Liver (tissue), 3 donors: ENCODE results near the gene PAPPA.

Experiments
- ATF3 ChIP-seq: IDR thresholded peaks from 2 replicates; pipeline ENCODE4 v1.6.1; 2016; ENCODE audit warnings: antibody characterized with exemption
- CTCF ChIP-seq: fragments of 150-350 bp; IDR thresholded peaks from 2 replicates; pipeline ENCODE4 v1.5.1; 2017; ENCODE audit warnings: improper control_type of control experiment, low read depth, low read length; ENCODE audit not compliant: missing input control
- FOXA1 ChIP-seq: IDR thresholded peaks from 2 replicates; pipeline ENCODE4 v1.6.1; 2016; ENCODE audit warnings: antibody characterized with exemption
- GABPA ChIP-seq, 2 donors: IDR thresholded peaks in 1 of 2; conservative IDR thresholded peaks in 1 of 2; 2 replicates each; pipeline ENCODE4 v1.6.1; 2016; ENCODE audit warnings: antibody characterized with exemption in 2 of 2, mild to moderate bottlenecking in 1 of 2, moderate library complexity in 1 of 2
- MAX ChIP-seq: IDR thresholded peaks from 2 replicates; pipeline ENCODE4 v1.6.1; 2016; ENCODE audit warnings: antibody characterized with exemption
- RAD21 ChIP-seq, 2 donors: IDR thresholded peaks; 2 replicates each; pipeline ENCODE4 v1.6.1; 2016; ENCODE audit warnings: antibody characterized with exemption in 2 of 2, mild to moderate bottlenecking in 2 of 2
- REST ChIP-seq: IDR thresholded peaks from 2 replicates; pipeline ENCODE4 v1.6.1; 2016; ENCODE audit warnings: antibody characterized with exemption, mild to moderate bottlenecking
- SP1 ChIP-seq: IDR thresholded peaks from 2 replicates; pipeline ENCODE4 v1.6.1; 2018; ENCODE audit warnings: antibody characterized with exemption, mild to moderate bottlenecking
- TAF1 ChIP-seq: conservative IDR thresholded peaks from 2 replicates; pipeline ENCODE4 v1.6.1; 2016; ENCODE audit warnings: antibody characterized with exemption, mild to moderate bottlenecking
- YY1 ChIP-seq: IDR thresholded peaks from 2 replicates; pipeline ENCODE4 v1.6.1; 2016; ENCODE audit warnings: antibody characterized with exemption, mild to moderate bottlenecking
- ZBTB33 ChIP-seq: IDR thresholded peaks from 2 replicates; pipeline ENCODE4 v1.6.1; 2016; ENCODE audit warnings: antibody characterized with exemption
- donor health status: healthy.
- donor health status: healthy.

- TF ChIP-seq RAD21 (IDR thresholded peaks at IDR 0.05), result no peak
- TF ChIP-seq TAF1, result no peak
- TF ChIP-seq CTCF, result no peak
- TF ChIP-seq ATF3, result no peak
- no peak for TF ChIP-seq FOXA1
- TF ChIP-seq GABPA (IDR thresholded peaks at IDR 0.05 in 1 of 2, conservative IDR thresholded peaks at IDR 0.05 in 1 of 2), result no peak
- TF ChIP-seq MAX, result no peak
- no peak for TF ChIP-seq REST
- no peak for TF ChIP-seq SP1
- TF ChIP-seq ZBTB33, result no peak
- TF ChIP-seq YY1, result no peak
These were observed 267.5 kb downstream of the PAPPA start for GRCh38 chr9:116420993-116421538.
